Tibial nerve (tissue), 4 donors: Measurements from ENCODE around the gene BBS10. TPM values are rescaled to one million over a fixed set of nuclear protein-coding genes. Genes with fewer than 3 reads are reported as not detected.

Experiments
- small RNA-seq: library from RNA; depleted of rRNA; stranded (forward); fragments of <200 nt; gene quantifications from one replicate; pipeline ENCODE3, GENCODE V24; 2016
- total RNA-seq, 4 donors: library from RNA; depleted of rRNA; stranded (reverse); fragments of >200 nt; gene quantifications; one replicate each; pipeline ENCODE4 v1.1.0, GENCODE V29; 2016

BBS10 gene
- total RNA-seq, 4 donors from 2014 or later: 10.8 to 22.0 (median 17.6) TPM

Small RNA genes lying within 50 kb of the gene (small RNA-seq; reads per million reads assigned to genes)
- gene RN7SKP172: not detected

Other genes starting within 250 kb of the BBS10 start
- 100 to 1,000 TPM in 3 of 4 donors, 10 to 100 TPM in 1; 90.9 to 151 (median 119) TPM for gene OSBPL8, start 211.4 kb upstream of the BBS10 start, total RNA-seq